Heart left ventricle (tissue), 13 donors: ENCODE results near the gene GADD45GIP1.

ENCODE experiments used
- CTCF ChIP-seq, 12 donors: fragments of 200-600 bp; sonication (generic) in 4 of 12; IDR thresholded peaks; one replicate each; pipeline versions ENCODE4 v1.5.0 to v1.8.0; 2018 to 2022; ENCODE audit warnings: antibody characterized with exemption in 12 of 12, mild to moderate bottlenecking in 5 of 12
- POLR2A ChIP-seq, 2 donors: fragments of 450-650 bp; IDR thresholded peaks; one replicate each; pipeline ENCODE4 v1.6.1; 2017; ENCODE audit warnings: antibody characterized with exemption in 2 of 2, mild to moderate bottlenecking in 2 of 2, moderate library complexity in 2 of 2
- donor health status: ischemic (EF 13 %, LVEDD 7.1; RV severe dilation, severe dysfunction).
- donor health status: DM: no; HTN: yes; CAD: no.
- donor health status: DM: no; HTN: no; CAD: no.
- donor health status: ischemic (EF 25% LVEDD 6.9; RV normal size, moderate dysfunction).
- donor health status: ischemic (EF 25% LVEDD 5.7; RV mildly dilated, moderate dysfunction).
- donor health status: ischemic (EF 35%, LVEDD 5.7; RV mildly dilated, moderate dysfunction).
- donor health status: nonischemic (EF 11% LVEDD 7.7; RV severe dilation, severe dysfunction).
- donor health status: DM: yes; HTN: yes; CAD: no.
- donor health status: PGD.
- donor health status: ischemic (EF 29% LVEDD 5.4; RV normal size, mild dysfunction).
- donor health status: nonischemic (EF 23%, LVEDD 6.1; RV moderate dilation, normal function).

- TF ChIP-seq CTCF (IDR thresholded peaks at IDR 0.05) = no peak
- no peak for TF ChIP-seq POLR2A (IDR thresholded peaks at IDR 0.05)
These were observed 48.2 kb upstream of the GADD45GIP1 start for GRCh38 chr19:13005253-13005652.
